ENCODE measurements around the gene PRR3. TPM values are rescaled to one million over a fixed set of nuclear protein-coding genes. Genes with fewer than 3 reads are reported as not detected.

Gene PRR3
- total and polyA plus RNA-seq, 11 donors, result 1.9 to 4.5 (median 3.3) TPM

DNA sequence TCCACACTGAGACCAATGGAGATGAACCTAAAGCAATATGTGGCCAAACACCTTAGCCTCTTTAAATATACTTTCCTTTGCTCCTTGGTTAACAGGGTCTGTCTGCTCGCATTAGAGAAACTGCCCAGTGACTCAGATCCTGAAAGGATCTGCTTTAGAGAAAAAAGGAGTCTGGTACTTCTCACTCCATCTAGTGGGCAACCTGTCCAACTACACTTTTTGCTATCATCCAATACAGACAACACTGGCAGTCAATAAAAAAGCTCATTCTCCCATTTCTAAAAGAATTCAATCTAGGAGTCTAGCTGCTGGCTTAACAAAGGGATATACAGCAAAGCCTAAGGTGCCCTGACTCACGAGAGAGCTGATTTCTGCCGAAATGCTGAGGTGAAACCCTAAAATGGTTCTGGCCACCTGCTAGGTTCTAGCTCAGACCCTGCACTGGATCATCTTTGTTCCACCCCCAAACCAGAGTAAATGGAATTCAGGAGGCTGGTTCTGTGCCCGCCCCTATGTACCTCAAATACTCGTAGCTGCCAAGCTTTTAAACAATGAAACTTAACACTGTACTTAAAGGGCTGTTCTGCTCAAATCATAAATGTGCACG lies 12.3 kb upstream of the PRR3 start:
- no peak overlapping the region for H3K4me3 ChIP-seq
- TF ChIP-seq, protein P1, sequence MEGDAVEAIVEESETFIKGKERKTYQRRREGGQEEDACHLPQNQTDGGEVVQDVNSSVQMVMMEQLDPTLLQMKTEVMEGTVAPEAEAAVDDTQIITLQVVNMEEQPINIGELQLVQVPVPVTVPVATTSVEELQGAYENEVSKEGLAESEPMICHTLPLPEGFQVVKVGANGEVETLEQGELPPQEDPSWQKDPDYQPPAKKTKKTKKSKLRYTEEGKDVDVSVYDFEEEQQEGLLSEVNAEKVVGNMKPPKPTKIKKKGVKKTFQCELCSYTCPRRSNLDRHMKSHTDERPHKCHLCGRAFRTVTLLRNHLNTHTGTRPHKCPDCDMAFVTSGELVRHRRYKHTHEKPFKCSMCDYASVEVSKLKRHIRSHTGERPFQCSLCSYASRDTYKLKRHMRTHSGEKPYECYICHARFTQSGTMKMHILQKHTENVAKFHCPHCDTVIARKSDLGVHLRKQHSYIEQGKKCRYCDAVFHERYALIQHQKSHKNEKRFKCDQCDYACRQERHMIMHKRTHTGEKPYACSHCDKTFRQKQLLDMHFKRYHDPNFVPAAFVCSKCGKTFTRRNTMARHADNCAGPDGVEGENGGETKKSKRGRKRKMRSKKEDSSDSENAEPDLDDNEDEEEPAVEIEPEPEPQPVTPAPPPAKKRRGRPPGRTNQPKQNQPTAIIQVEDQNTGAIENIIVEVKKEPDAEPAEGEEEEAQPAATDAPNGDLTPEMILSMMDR (IDR thresholded peaks at IDR 0.05), result peak; percentile 70 to 82 (median 76)
- no peak for TF ChIP-seq POLR2A (IDR thresholded peaks at IDR 0.05)
- no peak for DNase-seq

DNA sequence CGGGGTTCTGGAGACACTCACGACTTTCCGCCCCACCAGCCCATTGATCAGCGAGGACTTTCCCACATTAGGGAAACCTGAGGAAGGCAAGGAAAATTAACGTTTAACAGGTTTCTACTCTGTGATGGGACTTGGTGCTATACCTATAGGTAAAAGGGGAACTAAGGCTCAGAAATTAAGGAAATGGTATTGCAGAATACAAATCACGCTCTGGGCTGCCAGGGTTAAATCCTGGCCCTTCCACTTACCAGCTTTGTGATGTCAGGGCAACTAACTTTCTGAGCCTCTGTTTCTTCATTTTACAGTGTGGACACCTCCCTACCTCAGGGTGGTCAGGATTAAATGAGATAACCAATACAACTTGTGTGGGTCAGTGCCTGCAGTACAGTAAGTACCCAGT lies 9.6 kb upstream of the PRR3 start:
- H3K9me3 ChIP-seq, result no peaks in the 10 kb centered on the region
- 92 to 96% (median 94%) methylated on average over 6 of the region's 6 CpGs for WGBS, 4 donors
- no peaks in the 10 kb centered on the region for H3K27me3 ChIP-seq
- intact Hi-C loops (cut with DNase I), result loop anchor here in 3 of 10 donors (5.0 to 10.0 kb wide), 4 partner anchors 47 to 177 kb away; partner anchors contain the start of genes DHX16 (in 1 of the 3) and TUBB (in 1 of the 3)
- DNase-seq (no peak), ATAC-seq (no peak)
- no peak for TF ChIP-seq POLR2A (IDR thresholded peaks at IDR 0.05)
- TF ChIP-seq, protein P1 (IDR thresholded peaks at IDR 0.05), result no peak
- H3K36me3 ChIP-seq, result peaks cover 0 to 70% (median 70%) of the 10 kb centered on the region in 9 donors
- H3K4me3 ChIP-seq, result no peak overlapping the region
- peaks cover 0 to 22% (median 7%) of the 10 kb centered on the region in 12 donors for H3K4me1 ChIP-seq
- H3K27ac ChIP-seq, result no peak overlapping the region

More for the DNA sequence above, 12.3 kb upstream of the PRR3 start:
- intact Hi-C loops (cut with DNase I), result loop anchor here (1.0 to 10.0 kb wide), 10 partner anchors 50 to 180 kb away; partner anchors contain the start of genes DHX16 (in 2 of the 10), HLA-E (in 1 of the 10) and TUBB (in 1 of the 10)
- Histone ChIP-seq H3K27ac (peak overlapping the region in 2 of 12 donors; percentile 6 to 53), H3K4me1 (peaks cover 0 to 32% (median 9%) of the 10 kb centered on the region in 12 donors), H3K36me3 (peaks cover 0 to 44% (median 43%) of the 10 kb centered on the region in 9 donors), H3K27me3 (no peaks in the 10 kb centered on the region), H3K9me3 (no peaks in the 10 kb centered on the region)
- 31 to 41% (median 35%) methylated on average over 6 of the region's 6 CpGs for WGBS, 4 donors
- ATAC-seq, result peak in 3 of 4 donors; percentile 58 to 71 (median 66)

DNA sequence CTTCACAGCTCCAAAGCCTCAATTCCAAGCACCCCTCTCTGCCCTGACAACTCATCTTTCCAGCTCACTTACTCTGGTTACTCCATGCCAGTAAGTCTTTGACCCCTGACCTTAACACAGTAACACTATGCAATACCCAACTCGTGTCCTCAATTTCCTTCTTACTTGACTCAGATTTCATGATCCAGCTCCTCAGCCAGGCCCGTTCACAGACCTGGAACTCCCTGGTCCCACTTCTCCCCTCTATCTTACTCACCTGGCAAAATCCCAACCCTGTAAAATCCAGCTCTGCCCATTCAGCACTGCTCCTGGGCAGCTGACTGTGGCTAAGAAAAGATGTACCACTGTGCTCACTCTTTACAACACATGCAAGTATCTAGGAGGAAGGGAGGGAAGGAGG lies 8.7 kb upstream of the PRR3 start:
- no peak overlapping the region for H3K4me3 ChIP-seq
- no peak for ATAC-seq
- intact Hi-C loops (cut with DNase I), result loop anchor here in 4 of 10 donors (1.0 to 10.0 kb wide), 5 partner anchors 18 to 176 kb away; partner anchors contain the start of genes DHX16 (in 1 of the 4) and TUBB (in 1 of the 4)
- DNase-seq, result no peak
- TF ChIP-seq POLR2A (IDR thresholded peaks at IDR 0.05), result no peak
- TF ChIP-seq, protein P1 (IDR thresholded peaks at IDR 0.05), result no peak
- no peaks in the 10 kb centered on the region for H3K27me3 ChIP-seq
- H3K36me3 ChIP-seq, result peaks cover 0 to 80% (median 79%) of the 10 kb centered on the region in 9 donors
- no peak overlapping the region for H3K27ac ChIP-seq
- no peaks in the 10 kb centered on the region for H3K9me3 ChIP-seq
- 48 to 69% (median 56%) methylated on average over 2 of the region's 2 CpGs for WGBS, 4 donors
- H3K4me1 ChIP-seq, result peaks cover 0 to 13% (median 5%) of the 10 kb centered on the region in 12 donors

DNA sequence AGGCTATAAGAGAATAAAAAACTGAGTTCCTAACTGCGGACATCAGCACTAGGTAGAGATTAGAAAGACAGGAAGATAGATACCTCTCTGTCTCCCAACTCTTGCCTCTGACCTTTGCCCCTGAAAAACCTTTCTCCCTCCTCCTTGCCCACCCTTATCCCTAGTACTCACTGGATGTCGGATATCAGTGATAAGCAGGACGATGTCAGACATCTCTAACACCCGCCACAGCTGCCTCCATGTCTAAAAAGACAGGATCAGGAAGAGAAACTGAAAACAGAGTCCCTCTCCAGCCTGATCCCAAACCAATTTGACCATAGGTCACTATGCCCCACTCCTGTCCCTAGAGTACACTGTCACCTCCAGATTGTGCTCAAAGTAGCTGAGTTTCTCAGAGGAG lies 2.7 kb upstream of the PRR3 start:
- peak overlapping the region in 3 of 12 donors; percentile 92 to 99 (median 96) for H3K4me3 ChIP-seq
- TF ChIP-seq, protein P1 (IDR thresholded peaks at IDR 0.05), result no peak
- no peak for TF ChIP-seq POLR2A (IDR thresholded peaks at IDR 0.05)
- DNase-seq (no peak), ATAC-seq (no peak)
- WGBS, 4 donors, result 75 to 90% (median 85%) methylated on average over 4 of the region's 4 CpGs
- H3K4me1 ChIP-seq, result peaks cover 0 to 30% (median 17%) of the 10 kb centered on the region in 12 donors
- H3K27ac ChIP-seq, result peak overlapping the region in 2 of 12 donors; percentile 99
- no peaks in the 10 kb centered on the region for H3K27me3 ChIP-seq
- H3K9me3 ChIP-seq, result no peaks in the 10 kb centered on the region
- peaks cover 0 to 59% (median 48%) of the 10 kb centered on the region in 9 donors for H3K36me3 ChIP-seq
- intact Hi-C loops (cut with DNase I), result loop anchor here in 1 of 10 donors (10.0 kb wide), 1 partner anchor 170 kb away; the partner anchor contains the start of gene TUBB

Measured in heart left ventricle (tissue), 16 donors.